A549 (cell line): Measurements from ENCODE around the gene PXT1. TPM values are rescaled to one million over a fixed set of nuclear protein-coding genes. Genes with fewer than 3 reads are reported as not detected.
"Not testable (repeated sequence)": the region's sequence is repeated elsewhere in the genome, so short reads cannot be mapped to it uniquely, and the experiment has no call there.

Source experiments
- ATAC-seq, 2 experiments: fragments of 200-7000 bp in 1 of 2; fragments of >200 bp in 1 of 2; cut with Nextera tagmentation in 1 of 2; cut with Tn5 transposase in 1 of 2; 3 replicates each; pipeline versions ENCODE4 v1.8.0 to v1.9.1; 2018 to 2020; ENCODE audit warnings: mild to moderate bottlenecking in 1 of 2, moderate library complexity in 1 of 2
- CTCF ChIA-PET: fragments of 300-600 bp; sonication (Branson Sonifier 250); formaldehyde crosslinking; extraction: SDS; loops from one replicate; lab custom pipeline; 2021; ENCODE audit warnings: antibody characterized with exemption, inconsistent platforms; lab: Yijun Ruan, JAX
- POLR2A ChIA-PET: fragments of 350-600 bp; formaldehyde crosslinking; extraction: SDS; loops from one replicate; lab custom pipeline; 2021; ENCODE audit warnings: antibody characterized with exemption, inconsistent platforms; lab: Yijun Ruan, JAX
- DNase-seq, 2 experiments: peaks; one replicate each; pipeline versions ENCODE4 v3.0.0 to v3.0.0-alpha.2; 2011 to 2016; ENCODE audit warnings: low read depth in 1 of 2, low spot score in 1 of 2
- FAIRE-seq: peaks from 2 replicates; lab custom pipeline; 2011; peaks lifted over from hg19 to GRCh38; lab: Jason Lieb, UNC
- H3K27ac ChIP-seq, 2 experiments: fragments of >200 bp; sonication (Bioruptor Twin); formaldehyde crosslinking; 3 replicates each; pipeline ENCODE4 v1.5.1; 2016 to 2017
- H3K4me1 ChIP-seq: fragments of >200 bp; sonication (Bioruptor Twin); formaldehyde crosslinking; 3 replicates; pipeline ENCODE4 v1.6.1; 2016
- H3K4me2 ChIP-seq: fragments of >200 bp; sonication (Bioruptor Twin); formaldehyde crosslinking; 3 replicates; pipeline ENCODE4 v1.6.1; 2016
- H3K4me3 ChIP-seq: fragments of >200 bp; sonication (Bioruptor Twin); formaldehyde crosslinking; 3 replicates; pipeline ENCODE4 v1.5.1; 2016
- H3K9me3 ChIP-seq: fragments of >200 bp; sonication (Bioruptor Twin); formaldehyde crosslinking; 3 replicates; pipeline ENCODE4 v1.6.1; 2016
- BHLHE40 ChIP-seq: IDR thresholded peaks from 2 replicates; pipeline ENCODE4 v1.6.1; 2012; ENCODE audit warnings: low read depth, low read length, inconsistent platforms
- CEBPB ChIP-seq, 2 experiments: fragments of >200 bp in 1 of 2; sonication (Bioruptor Twin) in 1 of 2; formaldehyde crosslinking in 1 of 2; IDR thresholded peaks; 2 replicates each; pipeline ENCODE4 v1.6.1; 2012 to 2016
- FOSB ChIP-seq: fragments of 250-450 bp; sonication (Bioruptor Pico); IDR thresholded peaks from 2 replicates; pipeline ENCODE4 v1.5.0; 2020; ENCODE audit warnings: mild to moderate bottlenecking, moderate library complexity
- HDAC2 ChIP-seq: fragments of 200-600 bp; sonication (generic); IDR thresholded peaks from 2 replicates; pipeline ENCODE4 v1.6.1; 2016
- JUN ChIP-seq, 2 experiments: fragments of >200 bp; sonication (Bioruptor Twin); formaldehyde crosslinking; IDR thresholded peaks; 2 replicates in 1 of 2; 3 replicates in 1 of 2; pipeline ENCODE4 v1.6.1; 2016 to 2017
- KDM5A ChIP-seq: fragments of 200-600 bp; sonication (generic); IDR thresholded peaks from 2 replicates; pipeline ENCODE4 v1.6.1; 2016; ENCODE audit warnings: antibody characterized with exemption, mild to moderate bottlenecking
- MAFK ChIP-seq: fragments of 450-650 bp; IDR thresholded peaks from 2 replicates; pipeline ENCODE4 v1.6.1; 2014; ENCODE audit not compliant: partially characterized antibody
- PHF8 ChIP-seq: fragments of 200-600 bp; sonication (generic); IDR thresholded peaks from 2 replicates; pipeline ENCODE4 v1.6.1; 2016; ENCODE audit warnings: low read depth, mild to moderate bottlenecking, antibody characterized with exemption, moderate library complexity, borderline replicate concordance
- POLR2AphosphoS2 ChIP-seq: conservative IDR thresholded peaks from 2 replicates; pipeline ENCODE4 v1.6.1; 2012; ENCODE audit warnings: low read length, improper control_type of control experiment, inconsistent platforms
- RARB ChIP-seq: fragments of 250-450 bp; sonication (Bioruptor Pico); IDR thresholded peaks from 2 replicates; pipeline ENCODE4 v1.8.0; 2021; ENCODE audit warnings: mild to moderate bottlenecking, moderate library complexity
- RCOR1 ChIP-seq: fragments of 150-350 bp; IDR thresholded peaks from 2 replicates; pipeline ENCODE4 v1.6.1; 2014; ENCODE audit warnings: antibody characterized with exemption, low read length, low read depth
- TFCP2L1 ChIP-seq: fragments of 250-450 bp; sonication (Bioruptor Pico); IDR thresholded peaks from 2 replicates; pipeline ENCODE4 v1.5.0; 2021; ENCODE audit warnings: mild to moderate bottlenecking
- ZFP36 ChIP-seq: fragments of 450-650 bp; IDR thresholded peaks from 2 replicates; pipeline ENCODE4 v1.6.1; 2014; ENCODE audit warnings: borderline replicate concordance; ENCODE audit not compliant: partially characterized antibody
- ZNF302 ChIP-seq: fragments of 250-450 bp; sonication (Bioruptor Pico); IDR thresholded peaks from 2 replicates; pipeline ENCODE4 v1.9.0; 2021; ENCODE audit warnings: inconsistent platforms, mild to moderate bottlenecking, moderate library complexity
- ZSCAN20 ChIP-seq: fragments of 250-450 bp; sonication (Bioruptor Pico); IDR thresholded peaks from 2 replicates; pipeline ENCODE4 v1.8.0; 2022; ENCODE audit warnings: mild to moderate bottlenecking, moderate library complexity
- WGBS: methylation state at CpG from one replicate; pipeline ENCODE4 v1.1.6; 2017; ENCODE audit errors: missing lambda C conversion rate; 5-methylcytosine and 5-hydroxymethylcytosine counted together
- polyA plus RNA-seq, 4 experiments: library from polyadenylated mRNA; depleted of rRNA in 3 of 4; stranded (reverse); fragments of >200 nt; fragmentation: RNase III in 1 of 4; extraction: RNeasy Plus Mini Kit Qiagen cat#74134 plus additional on column Dnase treatment in 1 of 4; gene quantifications; 2 replicates in 3 of 4; 3 replicates in 1 of 4; pipeline ENCODE4 v1.2.3, GENCODE V29; 2011 to 2017
- TF ChIP-seq, protein P1 (sequence below): IDR thresholded peaks from 2 replicates; pipeline ENCODE4 v1.6.1; 2012; ENCODE audit warnings: low read depth, borderline replicate concordance
- TF ChIP-seq, protein P2 (sequence below): fragments of 250-450 bp; sonication (Bioruptor Pico); IDR thresholded peaks from 2 replicates; pipeline ENCODE4 v1.5.0; 2020; ENCODE audit warnings: low read depth, mild to moderate bottlenecking, moderate library complexity
- TF ChIP-seq, protein P3 (sequence below): fragments of >200 bp; sonication (Bioruptor Twin); formaldehyde crosslinking; IDR thresholded peaks from 2 replicates; pipeline ENCODE4 v1.6.1; 2016
- TF ChIP-seq, protein P4 (sequence below): fragments of >200 bp; sonication (Bioruptor Twin); formaldehyde crosslinking; IDR thresholded peaks from 3 replicates; pipeline ENCODE4 v1.5.1; 2016
- TF ChIP-seq, protein P5 (sequence below): fragments of 450-650 bp; IDR thresholded peaks from 2 replicates; pipeline ENCODE4 v1.6.1; 2014; ENCODE audit warnings: antibody characterized with exemption
- TF ChIP-seq, protein P6 (sequence below): fragments of >200 bp; sonication (Bioruptor Twin); formaldehyde crosslinking; IDR thresholded peaks from 3 replicates; pipeline ENCODE4 v1.6.1; 2016

The PXT1 gene
- polyA plus RNA-seq, 2 of the 4 experiments (the other 2 are of a cell fraction), result not detected

DNA sequence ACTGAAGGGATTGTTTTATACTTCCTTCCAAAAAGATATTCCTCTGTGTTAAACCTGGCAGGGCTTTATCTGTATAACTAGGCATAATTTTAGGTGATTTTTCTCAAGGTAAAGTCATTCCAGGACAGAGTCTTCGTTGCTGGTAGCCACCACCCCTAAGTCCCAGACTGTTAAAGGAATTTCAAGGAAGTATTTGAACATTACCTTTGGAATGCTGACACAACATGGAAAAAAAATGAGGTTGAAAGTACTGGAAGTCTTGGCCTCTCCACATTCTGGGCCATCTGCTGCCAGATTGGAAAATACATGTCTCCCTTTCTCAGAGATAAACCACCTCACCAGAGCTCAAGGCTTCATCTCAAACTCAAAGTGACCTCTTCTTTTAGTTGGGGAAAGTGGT, 28.2 kb downstream of the PXT1 start:
- H3K4me3 ChIP-seq, result no peak overlapping the region
- H3K27ac ChIP-seq, result no peak overlapping the region
- WGBS, result 6% methylated on average over 1 of the region's 1 CpG
- TF ChIP-seq, protein P1, sequence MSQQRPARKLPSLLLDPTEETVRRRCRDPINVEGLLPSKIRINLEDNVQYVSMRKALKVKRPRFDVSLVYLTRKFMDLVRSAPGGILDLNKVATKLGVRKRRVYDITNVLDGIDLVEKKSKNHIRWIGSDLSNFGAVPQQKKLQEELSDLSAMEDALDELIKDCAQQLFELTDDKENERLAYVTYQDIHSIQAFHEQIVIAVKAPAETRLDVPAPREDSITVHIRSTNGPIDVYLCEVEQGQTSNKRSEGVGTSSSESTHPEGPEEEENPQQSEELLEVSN, result no peak
- TF ChIP-seq MAFK, result no peak
- TF ChIP-seq RCOR1, result no peak
- TF ChIP-seq, protein P2, sequence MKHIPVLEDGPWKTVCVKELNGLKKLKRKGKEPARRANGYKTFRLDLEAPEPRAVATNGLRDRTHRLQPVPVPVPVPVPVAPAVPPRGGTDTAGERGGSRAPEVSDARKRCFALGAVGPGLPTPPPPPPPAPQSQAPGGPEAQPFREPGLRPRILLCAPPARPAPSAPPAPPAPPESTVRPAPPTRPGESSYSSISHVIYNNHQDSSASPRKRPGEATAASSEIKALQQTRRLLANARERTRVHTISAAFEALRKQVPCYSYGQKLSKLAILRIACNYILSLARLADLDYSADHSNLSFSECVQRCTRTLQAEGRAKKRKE (CRISPR knock-in tag), result no peak
- no peak for TF ChIP-seq POLR2AphosphoS2
- TF ChIP-seq TFCP2L1 (CRISPR knock-in tag), result no peak
- no peak for TF ChIP-seq JUN (IDR thresholded peaks at IDR 0.05)
- TF ChIP-seq ZFP36, result no peak
- no peak for TF ChIP-seq FOSB (CRISPR knock-in tag)
- TF ChIP-seq, protein P3, sequence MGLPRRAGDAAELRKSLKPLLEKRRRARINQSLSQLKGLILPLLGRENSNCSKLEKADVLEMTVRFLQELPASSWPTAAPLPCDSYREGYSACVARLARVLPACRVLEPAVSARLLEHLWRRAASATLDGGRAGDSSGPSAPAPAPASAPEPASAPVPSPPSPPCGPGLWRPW, result no peak
- TF ChIP-seq, protein P4, sequence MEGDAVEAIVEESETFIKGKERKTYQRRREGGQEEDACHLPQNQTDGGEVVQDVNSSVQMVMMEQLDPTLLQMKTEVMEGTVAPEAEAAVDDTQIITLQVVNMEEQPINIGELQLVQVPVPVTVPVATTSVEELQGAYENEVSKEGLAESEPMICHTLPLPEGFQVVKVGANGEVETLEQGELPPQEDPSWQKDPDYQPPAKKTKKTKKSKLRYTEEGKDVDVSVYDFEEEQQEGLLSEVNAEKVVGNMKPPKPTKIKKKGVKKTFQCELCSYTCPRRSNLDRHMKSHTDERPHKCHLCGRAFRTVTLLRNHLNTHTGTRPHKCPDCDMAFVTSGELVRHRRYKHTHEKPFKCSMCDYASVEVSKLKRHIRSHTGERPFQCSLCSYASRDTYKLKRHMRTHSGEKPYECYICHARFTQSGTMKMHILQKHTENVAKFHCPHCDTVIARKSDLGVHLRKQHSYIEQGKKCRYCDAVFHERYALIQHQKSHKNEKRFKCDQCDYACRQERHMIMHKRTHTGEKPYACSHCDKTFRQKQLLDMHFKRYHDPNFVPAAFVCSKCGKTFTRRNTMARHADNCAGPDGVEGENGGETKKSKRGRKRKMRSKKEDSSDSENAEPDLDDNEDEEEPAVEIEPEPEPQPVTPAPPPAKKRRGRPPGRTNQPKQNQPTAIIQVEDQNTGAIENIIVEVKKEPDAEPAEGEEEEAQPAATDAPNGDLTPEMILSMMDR, result no peak
- TF ChIP-seq KDM5A, result no peak
- TF ChIP-seq PHF8, result no peak
- TF ChIP-seq, protein P5, sequence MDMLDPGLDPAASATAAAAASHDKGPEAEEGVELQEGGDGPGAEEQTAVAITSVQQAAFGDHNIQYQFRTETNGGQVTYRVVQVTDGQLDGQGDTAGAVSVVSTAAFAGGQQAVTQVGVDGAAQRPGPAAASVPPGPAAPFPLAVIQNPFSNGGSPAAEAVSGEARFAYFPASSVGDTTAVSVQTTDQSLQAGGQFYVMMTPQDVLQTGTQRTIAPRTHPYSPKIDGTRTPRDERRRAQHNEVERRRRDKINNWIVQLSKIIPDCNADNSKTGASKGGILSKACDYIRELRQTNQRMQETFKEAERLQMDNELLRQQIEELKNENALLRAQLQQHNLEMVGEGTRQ, result no peak
- TF ChIP-seq, protein P6, sequence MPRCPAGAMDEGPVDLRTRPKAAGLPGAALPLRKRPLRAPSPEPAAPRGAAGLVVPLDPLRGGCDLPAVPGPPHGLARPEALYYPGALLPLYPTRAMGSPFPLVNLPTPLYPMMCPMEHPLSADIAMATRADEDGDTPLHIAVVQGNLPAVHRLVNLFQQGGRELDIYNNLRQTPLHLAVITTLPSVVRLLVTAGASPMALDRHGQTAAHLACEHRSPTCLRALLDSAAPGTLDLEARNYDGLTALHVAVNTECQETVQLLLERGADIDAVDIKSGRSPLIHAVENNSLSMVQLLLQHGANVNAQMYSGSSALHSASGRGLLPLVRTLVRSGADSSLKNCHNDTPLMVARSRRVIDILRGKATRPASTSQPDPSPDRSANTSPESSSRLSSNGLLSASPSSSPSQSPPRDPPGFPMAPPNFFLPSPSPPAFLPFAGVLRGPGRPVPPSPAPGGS, result no peak
- TF ChIP-seq ZSCAN20 (CRISPR knock-in tag), result no peak
- DNase-seq, result peak in 1 of 2 experiments; percentile 7
- ChIA-PET POLR2A (interaction anchor here (0.5 kb wide), 1 partner anchor 142 kb away, joined by 3 read pairs; no protein-coding TSS in a partner anchor), CTCF (no interaction called here)
- H3K4me2 ChIP-seq, result no peak overlapping the region
- no peaks in the 10 kb centered on the region for H3K4me1 ChIP-seq
- no peak for ATAC-seq
- H3K9me3 ChIP-seq, result no peaks in the 10 kb centered on the region
- no peak for FAIRE-seq

GRCh38 chr6:36413489-36414480, 28.9 kb downstream of the PXT1 start:
- Histone ChIP-seq H3K4me3 (no peak overlapping the region), H3K4me2 (no peak overlapping the region), H3K4me1 (no peaks in the 10 kb centered on the region), H3K9me3 (no peaks in the 10 kb centered on the region), H3K27ac (no peak overlapping the region)
- DNase-seq (no peak), ATAC-seq (no peak), FAIRE-seq (no peak)
- TF ChIP-seq RARB (CRISPR knock-in tag), result no peak
- no peak for TF ChIP-seq HDAC2
- no peak for TF ChIP-seq BHLHE40
- no peak for TF ChIP-seq CEBPB (IDR thresholded peaks at IDR 0.05)
- TF ChIP-seq POLR2AphosphoS2, result no peak
- no peak for TF ChIP-seq ZNF302 (CRISPR knock-in tag)
- POLR2A ChIA-PET, result interaction anchor here (0.5 kb wide), 1 partner anchor 143 kb away, joined by 3 read pairs; no protein-coding TSS in a partner anchor
- CTCF ChIA-PET, result no interaction called here
- WGBS, result 65% methylated on average over 4 of the region's 4 CpGs

DNA sequence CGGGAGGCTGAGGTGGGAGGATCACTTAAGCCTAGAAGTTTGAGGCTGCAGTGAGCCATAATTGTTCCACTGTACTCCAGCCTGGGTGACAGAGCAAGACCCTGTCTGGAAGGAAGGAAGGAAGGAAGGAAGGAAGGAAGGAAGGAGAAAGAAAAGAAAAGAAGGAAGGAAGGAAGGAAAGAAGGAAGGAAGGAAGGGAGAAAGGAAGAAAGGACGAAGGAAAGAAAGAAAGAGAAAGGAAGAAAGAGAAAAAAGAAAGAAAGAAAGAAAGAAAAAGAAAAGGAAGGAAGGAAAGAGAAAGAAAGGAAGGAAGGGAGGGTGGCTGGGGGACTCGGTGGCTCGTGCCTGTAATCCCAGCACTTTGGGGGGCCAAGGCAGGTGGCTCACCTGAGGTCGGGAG, 32.9 kb downstream of the PXT1 start:
- DNase-seq, H3K4me3 ChIP-seq, H3K4me1 ChIP-seq, H3K9me3 ChIP-seq, FAIRE-seq, H3K27ac ChIP-seq, ATAC-seq, POLR2A ChIA-PET, H3K4me2 ChIP-seq: not testable (repeated sequence)
- CTCF ChIA-PET, result interaction anchor here (0.6 kb wide), 1 partner anchor 60 kb away, joined by 3 read pairs; no protein-coding TSS in a partner anchor
- 39% methylated on average over 5 of the region's 5 CpGs for WGBS
